Stromal cell of bone marrow (primary cell): Measurements from ENCODE around the gene HOXC4.
"Not testable (repeated sequence)": the region's sequence is repeated elsewhere in the genome, so short reads cannot be mapped to it uniquely, and the experiment has no call there.

ENCODE experiments used
- DNase-seq: peaks from one replicate; pipeline ENCODE4 v3.0.0-alpha.2; 2012; ENCODE audit warnings: low read depth

Gene HOXC4

GRCh38 chr12:54092943-54093342 lies 39.3 kb downstream of the HOXC4 start:
- not testable (repeated sequence) for DNase-seq

- DNase-seq = not testable (repeated sequence)
These were observed 42.3 kb downstream of the HOXC4 start for GRCh38 chr12:54095928-54096327.

- not testable (repeated sequence) for DNase-seq
These were observed 45.0 kb downstream of the HOXC4 start for GRCh38 chr12:54098644-54099043.

- not testable (repeated sequence) for DNase-seq
These were observed 47.0 kb downstream of the HOXC4 start for GRCh38 chr12:54100588-54100987.

GRCh38 chr12:54102223-54102622 lies 48.6 kb downstream of the HOXC4 start:
- not testable (repeated sequence) for DNase-seq

- not testable (repeated sequence) for DNase-seq
These were observed 50.2 kb downstream of the HOXC4 start for GRCh38 chr12:54103827-54104226.
